ENCODE measurements around the gene FAM200C. TPM values are rescaled to one million over a fixed set of nuclear protein-coding genes. Genes with fewer than 3 reads are reported as not detected.

Gene FAM200C
- total RNA-seq (2016; rRNA removed; fragmentation: Illumina TruSeq; extraction: Trizol) (4.7 and 6.4 TPM in 2 replicates), polyA plus RNA-seq (2011; rRNA removed) (2.7 and 3.2 TPM in 2 replicates), polyA minus RNA-seq (2011; rRNA and poly(A)+ RNA removed; ENCODE audit: low replicate concordance) (2.0 and 3.0 TPM in 2 replicates), Bru-seq, nascent RNA (percentile 88 among the genes with signal in this experiment), BruChase-seq, experiment 1, labeled RNA remaining after a 6-hour chase (percentile 48 among the genes with signal in this experiment), BruChase-seq, experiment 2, labeled RNA remaining after a 2-hour chase (percentile 65 among the genes with signal in this experiment)
- 1.4 and 1.5 TPM in 2 replicates for total RNA-seq (2016; cell fraction: cytosol; rRNA removed; fragmentation: Illumina TruSeq; extraction: Trizol; ENCODE audit: low read depth)
- total RNA-seq (2016; cell fraction: insoluble cytoplasmic fraction; rRNA removed; fragmentation: Illumina TruSeq; extraction: Trizol), result 4.8 and 6.4 TPM in 2 replicates
- 2.7 and 2.8 TPM in 2 replicates for total RNA-seq (2016; cell fraction: membrane; rRNA removed; fragmentation: Illumina TruSeq; extraction: Trizol)
- total RNA-seq (2016; cell fraction: nucleus; rRNA removed; fragmentation: Illumina TruSeq; extraction: Trizol), result 4.6 and 5.8 TPM in 2 replicates
- 1.2 and 1.5 TPM in 2 replicates for polyA plus RNA-seq (2011; cell fraction: cytosol; rRNA removed)
- 2.3 and 3.1 TPM in 2 replicates for polyA plus RNA-seq (2011; cell fraction: nucleus; rRNA removed)
- polyA plus RNA-seq (2012), result 2.5 and 3.8 TPM in 2 replicates
- 0.40 and 0.49 TPM in 2 replicates for polyA plus RNA-seq (2016; cell fraction: cytosol; fragmentation: Illumina TruSeq; extraction: Trizol; ENCODE audit: low read depth)
- polyA plus RNA-seq (2016; cell fraction: insoluble cytoplasmic fraction; fragmentation: Illumina TruSeq; extraction: Trizol; ENCODE audit: low read depth), result 3.9 and 4.4 TPM in 2 replicates
- polyA plus RNA-seq (2016; cell fraction: membrane; fragmentation: Illumina TruSeq; extraction: Trizol; ENCODE audit: low read depth), result 0.83 and 1.1 TPM in 2 replicates
- polyA plus RNA-seq (2016; cell fraction: nucleus; fragmentation: Illumina TruSeq; extraction: Trizol; ENCODE audit: insufficient read depth, low read depth), result 6.4 and 6.6 TPM in 2 replicates
- 1.9 and 2.4 TPM in 2 replicates for polyA minus RNA-seq (2011; cell fraction: cytosol; rRNA and poly(A)+ RNA removed)
- polyA minus RNA-seq (2011; cell fraction: nucleus; rRNA and poly(A)+ RNA removed), result 8.4 and 11.1 TPM in 2 replicates
- long read RNA-seq, experiment 1, transcript ZBED8-201 (2 exons, 2,851 nt), result major isoform, 8 of 9 reads
- long read RNA-seq, experiment 1, partial matches to known transcripts, result 0 of 9 reads
- long read RNA-seq, experiment 1, other reads (novel, unspliced or antisense), result 0 of 9 reads
- long read RNA-seq, experiment 2, partial matches to known transcripts, result 0 of 3 reads
- long read RNA-seq, experiment 2, other reads (novel, unspliced or antisense), result 2 of 3 reads

DNA sequence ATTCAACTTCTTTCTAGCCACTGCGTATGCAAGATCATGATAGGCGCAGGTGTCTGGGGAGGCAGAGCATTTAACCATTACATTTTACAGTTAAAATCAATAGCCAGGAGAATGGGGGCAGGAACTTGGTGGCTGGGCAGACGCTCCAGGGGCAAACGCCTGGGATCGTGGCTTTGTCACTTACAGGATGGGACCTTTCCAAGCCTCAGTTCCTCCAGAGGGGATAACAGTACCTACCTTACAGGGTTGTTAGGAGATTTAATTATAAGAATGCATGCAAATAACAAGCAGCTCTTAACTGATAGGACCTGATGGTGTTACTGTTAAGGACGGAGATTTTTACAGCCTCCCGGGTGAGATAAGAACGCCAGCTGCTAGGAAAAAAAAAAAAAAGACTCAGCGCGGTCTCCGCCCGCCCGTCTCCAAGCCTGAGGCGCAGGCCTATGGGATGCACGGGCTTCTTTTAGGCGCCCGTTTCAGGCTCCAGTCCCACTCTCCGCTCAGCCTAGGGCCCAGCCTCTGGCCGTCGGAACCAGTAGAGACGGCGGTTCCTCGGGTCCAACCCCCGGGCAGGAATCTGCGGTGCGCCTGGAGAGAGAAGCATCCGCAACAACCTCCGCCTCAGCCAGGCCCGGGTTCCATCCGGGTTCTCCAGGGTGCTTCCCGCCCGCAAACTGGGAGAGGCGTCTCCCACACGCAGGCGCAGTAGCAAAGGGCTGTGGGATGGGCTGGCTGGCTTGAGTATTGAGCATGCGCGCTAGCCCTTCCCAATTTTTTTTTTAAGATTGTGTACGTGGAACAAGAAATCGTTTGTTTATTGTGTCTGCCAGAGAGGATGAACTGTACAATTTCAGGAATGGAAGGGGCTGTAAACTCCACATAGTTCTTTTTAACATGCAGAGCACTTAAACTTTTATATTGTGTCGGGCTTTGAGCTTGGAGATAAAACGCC, at the start of gene FAM200C:
Gene FAM200C, minus strand, starts transcription at position 653 of the 952 bp plus-strand sequence. CDS start 4,564 bp downstream, outside the sequence.
- POLR2A ChIA-PET, result interaction anchor here (0.5 to 2.3 kb wide), 5 partner anchors 11 to 67 kb away, joined by 3 to 11 read pairs (median 5); partner anchors contain the start of genes PTTG1 and SLU7
- Histone ChIP-seq H3K4me2 (ENCODE audit: low read depth, low read length) (peak within 1 kb of the TSS; percentile 90), H2AFZ (ENCODE audit: low read length) (peak within 1 kb of the TSS; percentile 48), H4K20me1 (ENCODE audit: insufficient read depth, low read length) (no peaks in the 10 kb centered on the region), H3K27me3 (ENCODE audit: control insufficient read depth in 1 of 2, insufficient read depth in 2 of 2, low read length in 2 of 2) (no peaks in the 10 kb centered on the region; a peak in 1 of 5 replicates), H3K9ac (ENCODE audit: insufficient read depth, low read depth, low read length) (peak within 1 kb of the TSS; percentile 95), H3K9me3 (ENCODE audit: low read length) (no peaks in the 10 kb centered on the region), H3K36me3 (replicated peaks in 1 of 2; ENCODE audit: control insufficient read depth in 1 of 2, insufficient read depth in 2 of 2, low read length in 2 of 2) (peaks cover 5 to 27% of the 10 kb centered on the region in 2 experiments; a peak in 4 of 5 replicates), H3K4me3 (replicated peaks in 1 of 3; ENCODE audit: insufficient read depth in 1 of 3, low read depth in 2 of 3, low read length in 3 of 3) (peak within 1 kb of the TSS; percentile 65 to 90 (median 83)), H3K4me1 (ENCODE audit: insufficient read depth, low read length) (peaks cover 20% of the 10 kb centered on the region), H3K27ac (ENCODE audit: extremely low read length, insufficient read depth, low read length) (peak within 1 kb of the TSS; percentile 89), H3K79me2 (ENCODE audit: insufficient read depth, low read length) (peaks cover 20% of the 10 kb centered on the region)
- peak; percentile 98 for ATAC-seq
- 3% methylated on average over 33 of the region's 41 CpGs for WGBS (ENCODE audit: low lambda C conversion rate)
- TSS peak; percentile 71 for BruUV-seq (replicated peaks)
- in situ Hi-C loops (cut with HindIII; ENCODE audit: extremely low pct_ligation_motif_present, low pct_unique_long_range_greater_than_20kb), result no loop called here
- CTCF ChIA-PET (ENCODE audit: low intra/inter-chr PET ratio, low total read pairs), result no interaction called here
- peak; percentile 77 for FAIRE-seq
- intact Hi-C loops (cut with micrococcal nuclease; ENCODE audit: unreplicated experiment), result loop anchor here (5.0 kb wide), 1 partner anchor 1192 kb away; the partner anchor contains the start of gene RNF145
- DNase-seq (ENCODE audit: low spot score), result peak; percentile 90
- 0 out of 2 replicates have a peak, but pooled peaks have one; percentile 49 for TF ChIP-seq ZNF20 (CRISPR knock-in tag; IDR thresholded peaks at IDR 0.05)
- TF ChIP-seq ARNTL (CRISPR knock-in tag; IDR thresholded peaks at IDR 0.05), result peak; percentile 49; the same call in 1 of the 2 replicates
- TF ChIP-seq RXRB (CRISPR knock-in tag; IDR thresholded peaks at IDR 0.05; ENCODE audit: borderline replicate concordance), result no peak; the same call in 1 of the 2 replicates
- TF ChIP-seq PRPF4 (IDR thresholded peaks at IDR 0.05; ENCODE audit: low read depth, low read length, poor library complexity, severe bottlenecking), result no peak
- peak; percentile 89 for TF ChIP-seq ZMAT3 (CRISPR knock-in tag; conservative IDR thresholded peaks at IDR 0.05)
- 0 out of 2 replicates have a peak, but pooled peaks have one; percentile 50 for TF ChIP-seq NRL (CRISPR knock-in tag; IDR thresholded peaks at IDR 0.05; ENCODE audit: borderline replicate concordance)
- peak; percentile 62; the same call in 1 of the 2 replicates for TF ChIP-seq ZNF160 (CRISPR knock-in tag; IDR thresholded peaks at IDR 0.05)
- TF ChIP-seq, protein P1, sequence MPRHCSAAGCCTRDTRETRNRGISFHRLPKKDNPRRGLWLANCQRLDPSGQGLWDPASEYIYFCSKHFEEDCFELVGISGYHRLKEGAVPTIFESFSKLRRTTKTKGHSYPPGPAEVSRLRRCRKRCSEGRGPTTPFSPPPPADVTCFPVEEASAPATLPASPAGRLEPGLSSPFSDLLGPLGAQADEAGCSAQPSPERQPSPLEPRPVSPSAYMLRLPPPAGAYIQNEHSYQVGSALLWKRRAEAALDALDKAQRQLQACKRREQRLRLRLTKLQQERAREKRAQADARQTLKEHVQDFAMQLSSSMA (CRISPR knock-in tag; IDR thresholded peaks at IDR 0.05), result peak; percentile 75; the same call in 1 of the 2 replicates
- TF ChIP-seq, protein P2, sequence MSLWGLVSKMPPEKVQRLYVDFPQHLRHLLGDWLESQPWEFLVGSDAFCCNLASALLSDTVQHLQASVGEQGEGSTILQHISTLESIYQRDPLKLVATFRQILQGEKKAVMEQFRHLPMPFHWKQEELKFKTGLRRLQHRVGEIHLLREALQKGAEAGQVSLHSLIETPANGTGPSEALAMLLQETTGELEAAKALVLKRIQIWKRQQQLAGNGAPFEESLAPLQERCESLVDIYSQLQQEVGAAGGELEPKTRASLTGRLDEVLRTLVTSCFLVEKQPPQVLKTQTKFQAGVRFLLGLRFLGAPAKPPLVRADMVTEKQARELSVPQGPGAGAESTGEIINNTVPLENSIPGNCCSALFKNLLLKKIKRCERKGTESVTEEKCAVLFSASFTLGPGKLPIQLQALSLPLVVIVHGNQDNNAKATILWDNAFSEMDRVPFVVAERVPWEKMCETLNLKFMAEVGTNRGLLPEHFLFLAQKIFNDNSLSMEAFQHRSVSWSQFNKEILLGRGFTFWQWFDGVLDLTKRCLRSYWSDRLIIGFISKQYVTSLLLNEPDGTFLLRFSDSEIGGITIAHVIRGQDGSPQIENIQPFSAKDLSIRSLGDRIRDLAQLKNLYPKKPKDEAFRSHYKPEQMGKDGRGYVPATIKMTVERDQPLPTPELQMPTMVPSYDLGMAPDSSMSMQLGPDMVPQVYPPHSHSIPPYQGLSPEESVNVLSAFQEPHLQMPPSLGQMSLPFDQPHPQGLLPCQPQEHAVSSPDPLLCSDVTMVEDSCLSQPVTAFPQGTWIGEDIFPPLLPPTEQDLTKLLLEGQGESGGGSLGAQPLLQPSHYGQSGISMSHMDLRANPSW (CRISPR knock-in tag; IDR thresholded peaks at IDR 0.05; ENCODE audit: borderline replicate concordance), result 0 out of 2 replicates have a peak, but pooled peaks have one; percentile 20

Measured in HepG2 (cell line).